ENCODE measurements around the gene IL20RB.

IL20RB gene

GRCh38 chr3:136957751-136958288 lies at the start of gene IL20RB:
Gene IL20RB (plus strand): TSS chr3:136957983. CDS start chr3:136958114, 131 bp downstream.
- TF ChIP-seq CTCF (IDR thresholded peaks at IDR 0.05; ENCODE audit: low read depth, low read length, missing control alignments) = no peak
- Histone ChIP-seq H3K27ac (no peak within 1 kb of the TSS), H3K4me3 (ENCODE audit: low read depth, low read length) (no peak within 1 kb of the TSS), H3K27me3 (replicated peaks) (no peaks in the 10 kb centered on the region), H3K36me3 (replicated peaks) (no peaks in the 10 kb centered on the region)
- no peak for DNase-seq
- in situ Hi-C loops (cut with HindIII; ENCODE audit: low pct_ligation_motif_present, low sequenced_read_pairs) = no loop called here

GRCh38 chr3:136908297-136908696 lies 49.5 kb upstream of the IL20RB start:
- TF ChIP-seq CTCF (IDR thresholded peaks at IDR 0.05; ENCODE audit: low read depth, low read length, missing control alignments) = no peak
- no peaks in the 10 kb centered on the region for H3K36me3 ChIP-seq (replicated peaks)
- H3K27me3 ChIP-seq (replicated peaks) = no peaks in the 10 kb centered on the region
- no peak overlapping the region for H3K27ac ChIP-seq
- in situ Hi-C loops (cut with HindIII; ENCODE audit: low pct_ligation_motif_present, low sequenced_read_pairs) = no loop called here
- H3K4me3 ChIP-seq (ENCODE audit: low read depth, low read length) = no peak overlapping the region
- no peak for DNase-seq

GRCh38 chr3:136909187-136909586 lies 48.6 kb upstream of the IL20RB start:
- H3K36me3 ChIP-seq (replicated peaks) = no peaks in the 10 kb centered on the region
- no peak overlapping the region for H3K4me3 ChIP-seq (ENCODE audit: low read depth, low read length)
- H3K27me3 ChIP-seq (replicated peaks) = no peaks in the 10 kb centered on the region
- DNase-seq = no peak
- H3K27ac ChIP-seq = no peak overlapping the region
- in situ Hi-C loops (cut with HindIII; ENCODE audit: low pct_ligation_motif_present, low sequenced_read_pairs) = no loop called here
- TF ChIP-seq CTCF (IDR thresholded peaks at IDR 0.05; ENCODE audit: low read depth, low read length, missing control alignments) = no peak

GRCh38 chr3:136910697-136911096 lies 47.1 kb upstream of the IL20RB start:
- H3K27me3 ChIP-seq (replicated peaks) = no peaks in the 10 kb centered on the region
- no peak for DNase-seq
- no peak overlapping the region for H3K4me3 ChIP-seq (ENCODE audit: low read depth, low read length)
- TF ChIP-seq CTCF (IDR thresholded peaks at IDR 0.05; ENCODE audit: low read depth, low read length, missing control alignments) = no peak
- no peaks in the 10 kb centered on the region for H3K36me3 ChIP-seq (replicated peaks)
- in situ Hi-C loops (cut with HindIII; ENCODE audit: low pct_ligation_motif_present, low sequenced_read_pairs) = no loop called here
- H3K27ac ChIP-seq = no peak overlapping the region

GRCh38 chr3:136913168-136913567 lies 44.6 kb upstream of the IL20RB start:
- DNase-seq = no peak
- Histone ChIP-seq H3K4me3 (ENCODE audit: low read depth, low read length) (no peak overlapping the region), H3K27ac (no peak overlapping the region), H3K36me3 (replicated peaks) (no peaks in the 10 kb centered on the region), H3K27me3 (replicated peaks) (no peaks in the 10 kb centered on the region)
- in situ Hi-C loops (cut with HindIII; ENCODE audit: low pct_ligation_motif_present, low sequenced_read_pairs) = no loop called here
- TF ChIP-seq CTCF (IDR thresholded peaks at IDR 0.05; ENCODE audit: low read depth, low read length, missing control alignments) = no peak

- Histone ChIP-seq H3K27me3 (replicated peaks) (no peaks in the 10 kb centered on the region), H3K36me3 (replicated peaks) (no peaks in the 10 kb centered on the region), H3K4me3 (ENCODE audit: low read depth, low read length) (no peak overlapping the region), H3K27ac (no peak overlapping the region)
- in situ Hi-C loops (cut with HindIII; ENCODE audit: low pct_ligation_motif_present, low sequenced_read_pairs) = no loop called here
- no peak for DNase-seq
- TF ChIP-seq CTCF (IDR thresholded peaks at IDR 0.05; ENCODE audit: low read depth, low read length, missing control alignments) = no peak
Measured at GRCh38 chr3:136914739-136915138, 43.0 kb upstream of the IL20RB start.

Data from brain microvascular endothelial cell (primary cell).